Glutamatergic neuron (in vitro differentiated cells): Measurements from ENCODE around the gene MS4A4E. TPM values are rescaled to one million over a fixed set of nuclear protein-coding genes. Genes with fewer than 3 reads are reported as not detected.

ENCODE experiments used
- DNase-seq: peaks from one replicate; pipeline ENCODE4 v3.0.0; 2022
- H3K27ac Mint-ChIP-seq: one replicate; pipeline ENCODE4 v1.8.0; 2020; ENCODE audit warnings: mild to moderate bottlenecking, mixed read lengths, inconsistent platforms; ENCODE audit not compliant: unreplicated experiment
- H3K27me3 Mint-ChIP-seq: one replicate; pipeline ENCODE4 v1.8.0; 2020; ENCODE audit warnings: mild to moderate bottlenecking, moderate library complexity, mixed read lengths, inconsistent platforms; ENCODE audit not compliant: unreplicated experiment
- H3K36me3 Mint-ChIP-seq: one replicate; pipeline ENCODE4 v1.8.0; 2020; ENCODE audit warnings: mild to moderate bottlenecking, mixed read lengths, inconsistent platforms; ENCODE audit not compliant: unreplicated experiment
- H3K4me1 Mint-ChIP-seq: one replicate; pipeline ENCODE4 v1.8.0; 2020; ENCODE audit warnings: mild to moderate bottlenecking, low read depth, mixed read lengths, inconsistent platforms; ENCODE audit not compliant: unreplicated experiment
- H3K4me3 Mint-ChIP-seq: one replicate; pipeline ENCODE4 v1.8.0; 2020; ENCODE audit warnings: mild to moderate bottlenecking, mixed read lengths, inconsistent platforms; ENCODE audit not compliant: unreplicated experiment
- H3K9me3 Mint-ChIP-seq: one replicate; pipeline ENCODE4 v1.8.0; 2020; ENCODE audit warnings: mild to moderate bottlenecking, moderate library complexity, mixed read lengths, inconsistent platforms; ENCODE audit not compliant: unreplicated experiment
- total RNA-seq: library from RNA; stranded (reverse); fragmentation: NEBNext Ultra II Directional; extraction: Animal tissue kit (Norgen Biotek cat#: 25700); gene quantifications from one replicate; pipeline ENCODE4 v1.2.1, GENCODE V29; 2021; ENCODE audit not compliant: unreplicated experiment
- TF ChIP-seq, protein P1 (sequence below): fragments of 200-600 bp; sonication (generic); IDR thresholded peaks from one replicate; pipeline ENCODE4 v1.5.0; 2021; ENCODE audit not compliant: partially characterized antibody, unreplicated experiment

Gene MS4A4E
- total RNA-seq, 1 donor from 2014 or later, result not detected

GRCh38 chr11:60281485-60281884, 38.5 kb upstream of the MS4A4E start:
- TF ChIP-seq, protein P1, sequence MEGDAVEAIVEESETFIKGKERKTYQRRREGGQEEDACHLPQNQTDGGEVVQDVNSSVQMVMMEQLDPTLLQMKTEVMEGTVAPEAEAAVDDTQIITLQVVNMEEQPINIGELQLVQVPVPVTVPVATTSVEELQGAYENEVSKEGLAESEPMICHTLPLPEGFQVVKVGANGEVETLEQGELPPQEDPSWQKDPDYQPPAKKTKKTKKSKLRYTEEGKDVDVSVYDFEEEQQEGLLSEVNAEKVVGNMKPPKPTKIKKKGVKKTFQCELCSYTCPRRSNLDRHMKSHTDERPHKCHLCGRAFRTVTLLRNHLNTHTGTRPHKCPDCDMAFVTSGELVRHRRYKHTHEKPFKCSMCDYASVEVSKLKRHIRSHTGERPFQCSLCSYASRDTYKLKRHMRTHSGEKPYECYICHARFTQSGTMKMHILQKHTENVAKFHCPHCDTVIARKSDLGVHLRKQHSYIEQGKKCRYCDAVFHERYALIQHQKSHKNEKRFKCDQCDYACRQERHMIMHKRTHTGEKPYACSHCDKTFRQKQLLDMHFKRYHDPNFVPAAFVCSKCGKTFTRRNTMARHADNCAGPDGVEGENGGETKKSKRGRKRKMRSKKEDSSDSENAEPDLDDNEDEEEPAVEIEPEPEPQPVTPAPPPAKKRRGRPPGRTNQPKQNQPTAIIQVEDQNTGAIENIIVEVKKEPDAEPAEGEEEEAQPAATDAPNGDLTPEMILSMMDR, result no peak
- Mint-ChIP-seq H3K36me3 (no peaks in the 10 kb centered on the region), H3K27me3 (no peaks in the 10 kb centered on the region), H3K9me3 (peaks cover 4% of the 10 kb centered on the region), H3K4me3 (no peak overlapping the region), H3K27ac (no peak overlapping the region), H3K4me1 (no peaks in the 10 kb centered on the region)
- DNase-seq, result no peak

- Mint-ChIP-seq H3K4me1 (no peaks in the 10 kb centered on the region), H3K36me3 (no peaks in the 10 kb centered on the region), H3K9me3 (peaks cover 4% of the 10 kb centered on the region), H3K27me3 (no peaks in the 10 kb centered on the region), H3K4me3 (no peak within 1 kb of the TSS), H3K27ac (no peak within 1 kb of the TSS)
- TF ChIP-seq, protein P1, result no peak
- DNase-seq, result no peak
Observed at GRCh38 chr11:60280412-60280811, 37.5 kb upstream of the MS4A4E start, which contains the start of gene MS4A4A. Gene MS4A4A, plus strand, starts transcription at chr11:60280666. Its CDS starts 10 bp downstream, at chr11:60280676.

- no peaks in the 10 kb centered on the region for H3K36me3 Mint-ChIP-seq
- TF ChIP-seq, protein P1, result no peak
- no peak for DNase-seq
- H3K27ac Mint-ChIP-seq, result no peak overlapping the region
- H3K9me3 Mint-ChIP-seq, result no peaks in the 10 kb centered on the region
- H3K4me1 Mint-ChIP-seq, result no peaks in the 10 kb centered on the region
- H3K4me3 Mint-ChIP-seq, result no peak overlapping the region
- no peaks in the 10 kb centered on the region for H3K27me3 Mint-ChIP-seq
Observed at GRCh38 chr11:60274416-60274815, 31.5 kb upstream of the MS4A4E start.

DNA sequence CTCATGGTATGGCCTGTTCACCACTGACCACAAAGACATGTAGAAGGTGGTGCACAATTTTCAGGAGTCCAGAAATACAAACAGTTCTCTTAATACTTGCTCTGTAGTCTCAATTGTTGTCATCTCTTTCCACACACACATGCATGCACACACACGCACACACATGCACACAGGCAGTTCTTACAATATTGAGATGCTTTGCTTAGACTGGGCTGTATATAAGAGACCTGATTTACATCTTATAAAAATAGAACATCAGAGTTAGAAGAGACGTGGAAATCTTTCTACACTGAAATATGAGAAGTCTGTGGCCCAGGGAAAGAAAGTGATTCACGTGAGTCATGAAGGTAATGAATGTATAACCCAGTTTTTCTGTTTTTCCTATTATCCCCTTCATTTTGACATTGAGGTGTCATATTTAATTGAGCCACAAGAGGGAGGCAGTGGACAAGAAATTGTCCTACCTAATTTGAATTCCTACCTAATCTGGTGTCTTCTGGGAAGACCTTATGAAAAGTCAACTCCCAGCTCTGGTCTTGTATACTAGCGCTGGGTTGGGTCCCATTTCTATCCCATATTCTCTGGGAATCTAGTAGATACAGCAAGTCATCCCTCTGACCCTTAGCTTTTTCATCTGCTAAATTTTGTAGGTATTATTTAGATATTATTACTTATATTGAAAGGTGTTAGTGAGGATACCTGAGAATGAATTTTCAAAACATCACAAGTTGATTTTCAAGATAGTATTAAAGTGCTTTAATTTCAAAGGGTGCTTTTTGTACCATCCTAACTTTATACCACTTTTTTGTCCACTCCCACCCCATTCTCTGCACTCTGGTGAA, 22.7 kb upstream of the MS4A4E start:
- H3K4me3 Mint-ChIP-seq, result no peak overlapping the region

More for the DNA sequence above, 22.7 kb upstream of the MS4A4E start:
- H3K4me1 Mint-ChIP-seq, result no peaks in the 10 kb centered on the region
- TF ChIP-seq, protein P1, result peak; percentile 89
- H3K36me3 Mint-ChIP-seq, result no peaks in the 10 kb centered on the region
- H3K9me3 Mint-ChIP-seq, result no peaks in the 10 kb centered on the region
- H3K27ac Mint-ChIP-seq, result no peak overlapping the region
- no peaks in the 10 kb centered on the region for H3K27me3 Mint-ChIP-seq
- DNase-seq, result no peak
